ENCODE results near the gene GRM4. TPM values are rescaled to one million over a fixed set of nuclear protein-coding genes. Genes with fewer than 3 reads are reported as not detected.
"Not testable (repeated sequence)": the region's sequence is repeated elsewhere in the genome, so short reads cannot be mapped to it uniquely, and the experiment has no call there.

Gene GRM4
- 0.53 TPM for polyA plus RNA-seq (ENCODE audit: insufficient read length)
- long read RNA-seq, donor 1 = 0 reads
- long read RNA-seq, donor 2 = 0 reads
- long read RNA-seq, donor 3 = 0 reads
- long read RNA-seq, donor 4 = 0 reads
- long read RNA-seq, donor 5 = 0 reads
- long read RNA-seq, donor 6 = 0 reads
- long read RNA-seq, donor 7 = 0 reads
- long read RNA-seq, donor 8 = 0 reads

DNA sequence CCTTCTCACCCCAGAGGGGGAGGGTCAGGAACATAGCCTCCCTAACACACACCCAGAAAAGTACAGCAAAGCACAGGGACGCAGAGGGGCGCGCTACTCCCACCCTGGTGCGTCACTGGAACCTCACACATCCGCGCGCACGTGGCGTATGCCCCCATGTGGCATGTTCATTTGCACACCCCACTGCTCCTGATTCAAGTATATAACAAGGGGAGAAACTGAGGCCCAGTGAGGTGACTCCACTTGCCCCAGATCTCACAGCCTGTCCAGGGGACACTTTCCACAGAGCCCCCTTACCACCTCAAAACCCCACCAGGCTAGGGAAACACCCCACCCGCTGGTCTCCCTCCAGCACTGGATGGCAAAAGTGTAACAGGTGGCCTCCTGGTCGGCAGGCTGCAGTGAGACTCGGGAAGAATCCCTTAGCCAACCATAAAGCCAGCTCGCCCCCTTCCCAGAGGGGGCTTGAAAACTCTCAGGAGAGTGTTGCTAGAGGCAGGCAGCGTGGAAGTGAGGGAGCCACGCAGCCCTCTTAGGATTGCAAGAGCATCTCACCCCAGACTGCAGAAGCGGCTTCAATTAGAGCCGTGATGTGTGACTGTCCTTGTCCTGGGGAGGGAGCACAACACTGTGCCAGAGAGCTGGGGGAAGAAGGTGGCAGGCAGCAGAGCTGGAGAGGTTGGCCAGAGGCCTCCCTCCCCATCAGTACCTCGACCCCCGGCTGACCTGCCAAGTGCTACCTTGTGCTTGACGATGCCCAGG, at the start of gene GRM4:
Gene GRM4 (minus strand): TSS at position 67 of the 762 bp plus-strand sequence. CDS start 12,591 bp downstream, outside the sequence.
- no peak for DNase-seq

DNA sequence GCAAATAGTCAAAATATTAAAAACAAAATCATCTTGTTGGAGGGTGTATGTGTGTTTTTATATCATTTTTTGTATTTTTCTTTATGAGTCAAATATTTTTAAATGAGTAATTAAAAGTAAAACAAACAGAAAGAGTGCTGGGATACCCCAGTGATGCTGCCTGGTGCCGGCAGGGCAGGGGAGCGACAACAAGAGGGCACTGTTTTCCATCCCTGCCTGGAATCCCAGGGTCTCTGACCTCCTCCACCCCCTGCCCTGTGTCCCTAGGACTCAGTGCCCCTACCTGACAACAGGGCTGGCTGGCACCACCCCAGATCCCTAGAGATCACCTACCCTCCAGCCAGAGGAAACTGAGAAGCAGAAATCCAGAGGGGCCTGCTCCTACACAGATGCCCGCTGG, 48.9 kb upstream of the GRM4 start:
- DNase-seq = no peak

DNA sequence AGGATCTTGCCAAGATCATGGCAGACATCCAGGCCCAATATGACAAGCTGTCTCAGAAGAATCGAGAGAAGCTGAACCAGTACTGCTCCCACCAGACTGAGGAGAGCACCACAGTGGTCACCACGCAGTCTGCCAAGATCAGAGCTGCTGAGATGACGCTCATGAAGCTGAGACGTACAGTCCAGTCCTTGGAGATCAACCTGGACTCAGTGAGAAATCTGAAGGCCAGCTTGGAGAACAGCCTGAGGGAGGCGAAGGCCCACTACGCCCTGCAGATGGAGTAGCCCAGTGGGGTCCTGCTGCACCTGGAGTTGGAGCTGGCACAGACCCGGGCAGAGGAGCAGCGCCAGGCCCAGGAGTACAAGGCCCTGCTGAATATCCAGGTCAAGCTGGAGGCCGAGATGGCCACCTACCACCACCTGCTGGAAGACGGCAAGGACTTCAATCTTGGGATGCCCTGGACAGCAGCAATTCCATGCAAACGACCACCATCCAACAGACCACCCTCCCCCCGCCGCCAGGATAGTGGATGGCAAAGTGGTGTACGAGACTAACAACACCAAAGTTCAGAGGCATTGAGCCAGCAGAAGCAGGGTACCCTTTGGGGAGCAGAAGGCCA, 44.7 kb upstream of the GRM4 start:
- no peak for DNase-seq

DNA sequence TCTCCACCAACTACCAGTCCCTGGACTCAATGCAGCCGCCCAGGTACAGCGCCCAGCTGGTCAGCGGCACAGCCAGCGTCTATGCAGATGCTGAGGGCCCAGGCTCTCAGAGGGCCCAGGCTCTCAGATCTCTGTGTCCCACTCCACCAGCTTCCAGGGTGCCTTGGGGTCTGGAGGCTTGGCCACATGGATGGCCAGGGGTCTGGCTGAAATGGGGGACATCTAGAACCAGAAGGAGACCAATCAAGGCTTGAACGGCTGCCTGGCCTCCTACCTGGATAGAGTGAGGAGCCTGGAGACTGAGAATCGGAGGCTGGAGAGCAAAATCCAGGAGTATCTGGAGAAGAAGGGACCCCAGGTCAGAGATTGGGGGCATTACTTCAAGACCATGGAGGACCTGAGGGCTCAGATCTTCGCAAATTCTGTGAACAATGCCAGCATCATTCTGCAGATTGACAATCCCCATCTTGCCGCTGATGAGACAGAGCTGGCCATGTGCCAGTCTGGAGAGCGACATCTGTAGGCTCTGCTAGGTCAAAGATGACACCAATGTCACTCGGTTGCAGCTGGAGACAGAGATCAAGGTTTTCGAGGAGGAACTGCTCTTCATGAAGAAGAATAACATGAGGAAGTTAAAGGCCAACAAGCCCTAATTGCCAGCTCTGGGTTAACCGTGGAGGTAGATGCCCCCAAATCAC, 44.1 kb upstream of the GRM4 start:
- no peak for DNase-seq

DNA sequence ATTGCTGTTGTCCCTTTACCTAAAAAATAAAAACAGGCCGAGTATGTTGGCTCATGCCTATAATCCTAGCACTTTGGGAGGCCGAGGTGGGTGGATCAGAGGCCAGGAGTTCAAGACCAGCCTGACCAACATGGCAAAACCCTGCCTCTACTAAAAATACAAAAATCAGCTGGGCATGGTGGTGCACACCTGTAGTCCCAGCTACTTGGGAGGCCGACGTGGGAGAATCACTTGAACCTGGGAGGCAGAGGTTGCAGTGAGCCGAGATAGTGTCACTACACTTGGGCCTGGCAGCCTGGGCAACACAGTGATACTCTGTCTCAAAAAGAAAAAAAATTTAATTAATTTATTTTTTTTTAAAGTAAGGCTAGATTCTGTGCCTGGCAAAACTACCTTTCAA, 38.8 kb upstream of the GRM4 start:
- DNase-seq = not testable (repeated sequence)

DNA sequence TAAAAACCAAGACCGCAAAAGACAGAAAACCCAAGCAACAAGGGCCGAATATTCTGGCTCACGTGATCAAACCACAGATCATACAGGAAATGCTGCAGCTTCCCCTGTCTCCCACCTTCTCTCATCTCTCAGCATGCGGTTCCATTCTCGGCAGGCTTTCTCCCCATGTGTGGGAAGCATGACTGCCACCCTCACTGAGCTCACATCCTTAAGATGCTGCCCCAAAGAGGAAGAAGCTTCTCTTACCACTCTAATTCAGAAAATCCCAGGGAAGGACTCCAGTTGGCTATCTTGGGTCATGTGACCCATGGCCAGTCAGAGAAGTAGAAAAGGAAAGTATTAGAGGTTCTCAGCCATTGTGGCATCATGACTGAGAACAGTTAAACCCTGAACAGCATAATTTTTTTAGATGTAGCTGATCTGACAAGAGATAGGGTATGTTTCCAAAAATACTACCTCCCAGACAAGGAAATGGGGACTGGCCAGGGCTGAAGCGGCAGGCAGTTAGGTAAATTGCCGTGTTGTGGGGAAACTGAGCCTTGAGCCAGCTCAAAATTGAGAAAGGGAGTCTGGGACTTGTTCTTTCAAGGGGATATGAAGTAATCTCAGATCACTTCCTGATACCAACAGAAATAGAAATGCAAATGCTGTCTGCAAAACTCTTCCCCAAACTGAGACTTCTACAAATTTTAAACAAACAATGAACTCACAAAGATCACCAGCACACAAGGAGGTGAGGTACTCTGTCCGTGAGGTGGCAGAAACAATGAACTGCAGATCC, 37.1 kb upstream of the GRM4 start:
- DNase-seq = no peak

DNA sequence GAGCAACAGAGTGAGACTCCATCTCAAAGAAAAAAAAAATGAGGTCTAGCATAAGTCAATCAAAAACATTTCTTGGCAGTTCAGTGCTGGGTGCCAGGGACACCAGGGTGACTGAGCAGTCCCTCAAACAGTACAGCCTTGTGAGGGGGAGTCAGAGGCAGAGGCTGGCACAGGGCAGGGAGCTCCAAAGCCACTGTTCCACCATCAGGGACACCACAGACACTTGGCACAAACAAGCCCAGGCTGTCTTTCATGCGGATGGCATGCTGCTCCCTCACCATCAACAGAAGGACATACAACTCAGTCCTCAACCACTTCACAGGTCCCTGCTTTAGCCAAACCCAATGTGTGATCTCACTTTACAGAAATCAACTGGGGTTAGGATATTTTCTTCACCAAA, 36.0 kb upstream of the GRM4 start:
- DNase-seq = no peak

DNA sequence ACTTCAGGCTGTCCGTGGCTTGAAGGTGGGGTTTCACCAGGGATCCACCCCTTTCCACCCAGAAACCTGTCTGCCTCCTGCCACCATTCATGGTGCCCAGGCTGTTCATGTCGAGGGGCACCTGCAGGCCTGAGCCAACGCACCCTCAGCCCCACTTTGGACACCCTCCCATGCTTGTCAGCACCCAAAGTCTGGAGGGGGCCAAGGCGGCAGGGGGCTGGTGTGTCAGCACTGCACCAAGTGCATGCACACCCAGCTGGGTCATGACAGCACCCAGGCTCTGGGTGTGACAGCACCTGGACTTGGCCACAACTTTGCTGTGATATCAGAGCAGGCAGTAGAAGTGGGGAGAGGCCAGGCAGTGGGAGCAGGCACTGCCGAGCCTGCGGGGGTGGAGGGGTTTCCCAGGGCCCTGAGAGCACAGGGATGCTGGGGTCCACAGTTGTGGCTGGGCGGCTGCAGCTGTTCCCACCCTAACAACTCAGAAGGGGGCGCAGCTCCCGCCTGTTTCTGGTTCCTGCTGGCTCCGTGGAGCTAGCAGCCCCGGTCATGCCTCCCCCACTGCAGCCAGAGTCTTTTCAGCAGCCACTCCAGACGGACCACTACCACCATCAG, 33.3 kb upstream of the GRM4 start:
- no peak for DNase-seq

DNA sequence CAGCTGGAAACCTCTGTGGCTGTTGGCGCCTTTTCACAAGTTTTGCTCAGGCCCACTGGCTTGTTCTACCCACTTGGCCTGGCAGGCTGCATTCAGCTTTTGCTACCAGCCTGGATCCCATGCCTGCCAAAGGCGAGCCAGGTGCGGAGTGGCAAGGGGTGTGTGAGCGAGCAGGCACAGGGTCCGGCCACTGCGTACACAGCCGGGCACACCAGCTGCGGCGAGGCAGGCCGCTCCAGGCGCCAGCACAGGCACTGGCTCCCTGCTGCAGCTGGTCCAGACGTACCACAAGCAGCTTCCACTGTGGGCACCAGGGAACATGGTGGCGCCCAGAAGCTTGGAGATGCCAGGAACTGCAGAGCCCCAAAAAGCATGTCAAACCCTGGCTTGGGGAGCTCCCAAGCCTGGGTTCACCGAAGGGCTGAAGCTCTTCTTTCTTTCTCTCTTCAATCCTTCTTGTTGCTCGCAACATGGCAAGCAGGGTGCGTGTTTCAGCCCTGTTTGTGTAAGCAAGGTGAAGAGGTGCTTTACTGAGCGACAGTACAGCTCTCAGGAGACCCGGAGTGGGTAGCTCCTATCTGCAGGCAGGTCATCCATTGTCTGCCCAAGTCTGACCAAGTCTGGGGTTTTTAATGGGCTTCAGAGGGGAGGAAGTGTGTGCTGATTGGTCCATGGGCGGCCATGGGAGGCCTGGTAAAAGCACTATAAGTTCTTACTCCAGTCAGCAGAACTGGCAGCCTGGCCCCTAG, 32.6 kb upstream of the GRM4 start:
- DNase-seq = no peak

DNA sequence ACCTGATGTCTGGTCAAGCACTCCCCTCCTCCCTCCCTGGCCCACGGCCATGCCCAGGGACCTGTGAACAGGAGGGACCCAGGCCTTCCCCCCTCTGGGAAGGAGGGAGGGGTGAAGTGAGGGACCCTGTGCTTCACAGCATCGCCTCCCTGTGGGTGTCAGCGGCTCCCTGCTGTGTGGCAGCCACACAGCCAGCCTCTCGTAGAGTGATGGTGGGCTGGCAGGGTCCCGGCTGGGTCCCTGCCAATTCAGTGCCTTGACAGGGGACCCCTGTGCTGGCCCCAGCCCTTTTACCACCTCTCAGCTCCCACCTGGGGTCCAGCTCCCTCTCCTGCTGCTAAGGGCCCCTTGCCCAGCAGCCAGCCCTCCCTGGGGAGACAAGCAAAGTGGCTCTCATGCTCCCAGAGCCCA, 31.3 kb upstream of the GRM4 start:
- DNase-seq = no peak

DNA sequence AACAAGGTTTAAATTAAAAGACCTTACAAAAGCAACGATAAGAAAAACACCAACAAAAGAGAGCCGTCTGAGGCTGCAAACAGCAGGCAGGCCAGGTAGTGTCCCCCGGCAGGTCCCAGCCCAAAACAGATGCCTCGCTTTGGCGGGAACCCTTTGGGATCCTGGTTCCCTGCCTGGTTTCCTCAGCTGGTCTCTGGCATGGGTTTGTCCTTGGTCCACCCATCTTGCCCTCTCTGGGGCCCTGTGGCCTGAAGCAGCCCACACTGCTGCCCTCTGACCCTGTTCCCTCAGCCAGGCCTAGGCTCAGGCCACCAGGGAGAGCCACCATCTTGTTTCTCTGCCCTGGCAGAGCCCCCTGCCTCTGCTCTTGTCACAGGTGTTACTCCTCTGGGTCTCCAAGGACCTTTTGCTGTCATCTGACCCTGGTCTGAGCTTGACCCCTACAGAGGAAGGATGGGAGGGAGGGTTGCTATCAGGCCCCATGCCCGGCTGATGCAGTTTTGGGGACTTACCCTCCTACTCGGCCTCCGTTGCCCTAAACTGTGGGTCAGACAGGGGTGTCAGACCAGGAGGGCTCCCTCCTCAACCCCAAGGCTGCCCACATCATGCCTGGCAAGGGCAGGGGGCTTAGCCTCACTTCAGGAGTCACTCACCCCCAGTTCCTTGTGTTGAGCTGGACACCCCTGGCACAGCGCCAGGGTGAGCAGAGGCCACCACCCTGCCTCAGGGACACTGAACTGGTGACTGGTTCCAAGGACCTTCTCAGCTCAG, 30.6 kb upstream of the GRM4 start:
- no peak for DNase-seq

DNA sequence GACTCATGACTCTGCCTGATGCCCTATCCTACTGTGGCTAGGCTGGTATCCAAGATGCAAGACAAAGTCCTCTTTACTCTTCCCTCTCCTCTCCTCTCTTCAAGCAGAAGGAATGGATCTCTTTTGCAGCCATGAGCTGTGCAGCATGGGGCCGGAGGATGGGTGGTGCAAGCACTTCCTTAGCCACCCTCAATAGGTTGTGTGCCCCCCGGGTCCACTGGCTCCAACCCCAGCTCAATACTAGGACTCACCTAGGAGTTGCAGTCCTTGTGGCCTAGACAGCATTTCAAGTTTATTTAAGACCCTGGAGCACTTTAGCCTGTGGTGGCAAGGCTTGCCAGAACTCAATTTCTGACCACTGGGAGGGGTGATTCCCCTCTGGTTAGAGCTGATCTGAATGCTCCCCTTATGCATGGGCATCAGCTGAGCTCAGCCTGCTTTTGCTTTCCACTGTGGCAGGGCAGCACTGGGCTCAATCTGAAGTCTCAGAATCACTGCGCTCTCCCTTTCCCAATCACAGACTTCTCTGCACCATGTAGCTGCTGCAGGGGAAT, 29.0 kb upstream of the GRM4 start:
- DNase-seq = no peak

DNA sequence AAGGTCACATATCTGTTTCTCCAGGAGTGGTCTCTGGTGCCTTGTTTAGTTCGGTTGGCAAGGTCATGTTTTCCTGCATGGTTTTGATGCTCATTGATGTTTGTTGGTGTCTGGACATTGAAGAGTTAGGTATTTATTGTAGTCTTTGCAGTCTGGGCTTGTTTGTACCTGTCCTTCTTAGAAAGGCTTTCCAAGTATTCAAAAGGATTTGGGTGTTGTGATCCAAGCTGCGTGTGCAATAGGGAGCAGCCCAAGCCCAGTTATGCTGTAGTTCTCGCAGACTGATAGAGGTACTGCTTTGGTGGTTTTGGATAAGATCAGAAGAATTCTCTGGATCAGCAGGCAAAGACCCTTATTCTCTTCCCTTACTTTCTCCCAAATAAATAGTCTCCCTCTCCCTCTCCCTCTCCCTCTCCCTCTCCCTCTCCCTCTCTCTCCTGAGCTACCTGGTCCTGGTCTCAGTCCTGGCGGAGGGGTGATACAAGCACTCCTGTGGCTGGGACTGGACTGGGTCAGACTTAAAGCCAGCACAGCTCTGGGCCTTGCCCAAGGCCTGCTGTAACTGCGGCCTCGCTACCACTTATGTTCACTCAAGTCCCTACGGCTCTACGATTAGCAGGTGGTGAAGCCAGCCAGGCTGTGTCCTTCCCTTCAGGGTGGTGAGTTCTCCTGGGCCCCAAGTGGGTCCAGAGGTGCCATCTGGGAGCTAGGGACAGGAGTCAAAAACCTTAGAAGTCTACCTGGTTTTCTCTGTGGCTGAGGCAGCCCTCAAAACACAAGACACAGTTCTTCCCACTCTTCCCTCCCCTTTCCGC, 27.3 kb upstream of the GRM4 start:
- no peak for DNase-seq

DNA sequence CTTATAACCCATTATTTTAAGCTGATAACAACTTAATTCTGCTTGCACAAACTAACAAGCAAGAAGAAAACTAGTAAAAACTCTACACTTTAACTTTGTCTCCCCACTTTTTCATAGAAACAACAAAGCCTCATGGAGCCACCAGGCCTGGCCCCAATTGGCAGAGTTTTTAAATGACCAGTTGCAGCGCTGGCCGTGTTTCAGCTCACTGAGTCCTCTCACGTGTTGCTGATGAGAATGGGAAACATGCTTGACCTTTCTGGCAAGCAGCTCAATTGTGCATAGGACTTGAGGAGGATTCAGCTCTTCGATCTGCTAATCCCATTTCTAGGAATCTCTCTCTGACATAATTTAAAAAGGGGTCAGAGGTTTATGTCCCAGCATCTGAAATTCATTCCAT, 24.5 kb upstream of the GRM4 start:
- DNase-seq = no peak

DNA sequence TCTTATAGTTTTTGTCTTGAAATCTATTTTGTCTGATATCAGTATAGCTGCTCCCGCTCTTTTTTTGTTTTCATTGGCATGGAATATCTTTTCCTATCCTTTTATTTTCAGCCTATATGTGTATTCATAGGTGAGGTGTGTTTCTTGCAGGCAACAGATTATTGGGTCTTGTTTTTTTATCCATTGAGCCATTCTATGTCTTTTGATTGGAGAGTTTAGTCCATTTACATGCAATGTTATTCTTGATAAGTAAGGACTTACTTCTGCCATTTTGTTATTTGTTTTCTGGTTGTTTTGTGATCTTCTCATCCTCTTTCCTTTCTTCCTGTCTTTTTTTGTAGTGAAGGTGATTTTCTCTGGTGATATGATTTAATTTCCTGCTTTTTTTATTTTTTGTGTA, 24.0 kb upstream of the GRM4 start:
- DNase-seq = no peak

DNA sequence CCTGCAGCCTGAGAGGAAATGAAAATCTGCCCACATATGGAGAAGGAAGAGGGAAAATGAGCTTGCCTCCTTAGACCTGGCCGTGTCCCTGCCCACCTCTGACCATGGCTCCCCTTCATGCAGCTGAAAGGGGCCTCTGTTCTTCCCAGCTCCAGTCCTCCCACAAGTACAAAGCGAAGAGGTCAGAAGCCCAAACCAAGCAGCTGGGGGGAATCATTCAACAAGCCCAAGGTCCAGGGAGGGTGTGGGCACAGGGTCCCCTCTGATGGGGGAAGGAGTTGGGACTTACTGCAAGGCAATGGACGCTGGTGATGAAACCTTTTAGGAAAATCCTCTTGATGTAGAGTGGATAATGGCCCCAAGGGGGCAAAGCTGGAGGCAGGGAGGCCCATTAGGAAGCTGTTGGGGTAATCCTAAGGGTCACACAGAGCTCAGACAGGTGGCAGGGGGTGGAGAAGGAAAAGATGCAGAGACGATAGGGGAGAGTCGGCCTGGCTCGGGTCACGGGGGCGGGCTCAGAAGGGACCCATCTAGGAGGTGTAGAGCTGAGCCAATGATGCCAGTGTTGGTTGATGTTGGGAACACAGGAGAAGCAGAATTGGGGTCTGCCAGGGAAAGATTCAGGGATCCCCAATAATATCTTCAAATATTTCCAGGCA, 16.1 kb upstream of the GRM4 start:
- no peak for DNase-seq

DNA sequence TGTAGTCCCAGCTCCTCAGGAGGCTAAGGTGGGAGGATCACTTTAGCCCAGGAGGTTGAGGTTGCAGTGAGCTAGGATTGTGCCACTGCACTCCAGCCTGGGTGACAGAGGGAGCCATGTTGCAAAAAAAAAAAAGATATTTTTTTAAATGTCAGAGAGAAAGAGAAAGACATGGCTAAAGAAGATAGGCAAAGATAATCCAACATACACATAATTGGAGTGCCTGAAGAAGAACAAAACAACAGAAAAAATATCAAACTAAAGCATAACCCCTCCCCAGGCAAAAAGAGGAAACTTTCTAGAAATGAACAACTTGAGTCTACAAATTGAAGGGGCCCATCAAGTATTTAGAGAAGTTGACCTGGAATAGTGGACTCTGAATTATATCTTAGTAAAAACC, 14.0 kb upstream of the GRM4 start:
- DNase-seq = no peak

DNA sequence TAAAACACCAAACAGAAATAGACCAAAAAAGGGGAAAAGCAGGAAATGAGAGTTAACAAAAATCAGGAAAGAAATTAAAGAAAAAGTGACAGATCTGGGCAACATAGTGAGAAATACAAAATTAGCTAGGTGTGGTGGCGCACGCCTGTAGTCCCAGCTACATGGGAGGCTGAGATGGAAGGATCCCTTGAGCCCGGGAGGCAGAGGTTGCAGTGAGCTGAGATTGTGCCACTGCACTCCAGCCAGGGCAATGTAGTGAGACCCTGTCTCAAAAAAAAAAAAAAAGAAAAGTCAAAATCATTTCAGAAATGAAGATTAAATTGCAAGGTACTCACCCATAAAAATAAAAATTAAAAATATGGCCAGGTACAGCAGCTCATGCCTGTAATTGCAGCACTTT, 13.0 kb upstream of the GRM4 start:
- DNase-seq = no peak
